Stimulated activated CD8-positive, alpha-beta memory T cell treated with anti-CD3 and anti-CD28 coated beads, Interleukin-2, amount 100 ng/mL, for 1 hour (primary cell): ENCODE data around the gene RSKR.
"Not testable (repeated sequence)": the region's sequence is repeated elsewhere in the genome, so short reads cannot be mapped to it uniquely, and the experiment has no call there.

Experiments
- DNase-seq, 2 donors: peaks; one replicate each; pipeline ENCODE4 v3.0.0-alpha.2; 2020; ENCODE audit warnings: low read depth in 2 of 2

The RSKR gene

GRCh38 chr17:28613931-28614381 is at the start of gene RSKR:
Gene RSKR (minus strand): TSS chr17:28614185. CDS start chr17:28614161, 24 bp downstream.
- no peak for DNase-seq

- no peak for DNase-seq
Observed at GRCh38 chr17:28663723-28664122, 49.7 kb upstream of the RSKR start.

GRCh38 chr17:28662527-28662829 is 48.5 kb upstream of the RSKR start:
- DNase-seq, result no peak

- DNase-seq, result peak; percentile 89 to 90
Observed at GRCh38 chr17:28661635-28662526, 47.9 kb upstream of the RSKR start, which contains the start of the genes SDF2 and SUPT6H. Gene SDF2 (minus strand): TSS chr17:28661906. CDS start chr17:28661876, 30 bp downstream. Gene SUPT6H (plus strand): TSS chr17:28662205. CDS start chr17:28673402, 11,197 bp downstream.

- DNase-seq, result not testable (repeated sequence)
Observed at GRCh38 chr17:28659497-28659881, 45.5 kb upstream of the RSKR start.

- not testable (repeated sequence) for DNase-seq
Observed at GRCh38 chr17:28658766-28659496, 44.9 kb upstream of the RSKR start.

GRCh38 chr17:28658342-28658741 is 44.4 kb upstream of the RSKR start:
- DNase-seq, result not testable (repeated sequence)

- DNase-seq, result no peak
Observed at GRCh38 chr17:28657756-28658155, 43.8 kb upstream of the RSKR start.

- no peak for DNase-seq
Observed at GRCh38 chr17:28655160-28655559, 41.2 kb upstream of the RSKR start.

- no peak for DNase-seq
Observed at GRCh38 chr17:28648698-28649097, 34.7 kb upstream of the RSKR start.

- DNase-seq, result no peak
Observed at GRCh38 chr17:28646039-28646754, 32.2 kb upstream of the RSKR start.

- DNase-seq, result no peak
Observed at GRCh38 chr17:28645576-28645939, 31.6 kb upstream of the RSKR start.

GRCh38 chr17:28644787-28645575 is 31.0 kb upstream of the RSKR start, which contains the start of gene BLTP2:
Gene BLTP2 (minus strand): TSS chr17:28645158. CDS start chr17:28645056, 102 bp downstream.
- DNase-seq, result peak; percentile 87 to 94

- DNase-seq, result no peak
Observed at GRCh38 chr17:28643983-28644786, 30.2 kb upstream of the RSKR start.

- DNase-seq, result no peak
Observed at GRCh38 chr17:28641579-28641978, 27.6 kb upstream of the RSKR start.

- DNase-seq, result no peak
Observed at GRCh38 chr17:28635506-28635905, 21.5 kb upstream of the RSKR start.

GRCh38 chr17:28634206-28634865 is 20.4 kb upstream of the RSKR start:
- DNase-seq, result no peak

GRCh38 chr17:28626818-28627217 is 12.8 kb upstream of the RSKR start:
- DNase-seq, result no peak

GRCh38 chr17:28624148-28624547 is 10.2 kb upstream of the RSKR start:
- no peak for DNase-seq

- no peak for DNase-seq
Observed at GRCh38 chr17:28623696-28624095, 9.7 kb upstream of the RSKR start.
